Nephron (organoid): Measurements from ENCODE around the gene FBN1.

Source experiments
- H3K27ac Mint-ChIP-seq, 3 experiments: 2 replicates each; pipeline ENCODE4 v1.8.0; 2020; ENCODE audit warnings: mixed read lengths in 3 of 3, mild to moderate bottlenecking in 2 of 3, moderate library complexity in 1 of 3
- H3K27me3 Mint-ChIP-seq: 2 replicates; pipeline ENCODE4 v1.8.0; 2021; ENCODE audit warnings: low read depth, mild to moderate bottlenecking, moderate library complexity, mixed read lengths
- H3K36me3 Mint-ChIP-seq: 2 replicates; pipeline ENCODE4 v1.8.0; 2020; ENCODE audit warnings: low read depth, mixed read lengths
- H3K4me1 Mint-ChIP-seq: 2 replicates; pipeline ENCODE4 v1.8.0; 2020; ENCODE audit warnings: mixed read lengths
- H3K4me3 Mint-ChIP-seq, 3 experiments: 2 replicates each; pipeline ENCODE4 v1.8.0; 2020; ENCODE audit warnings: mild to moderate bottlenecking in 3 of 3, mixed read lengths in 3 of 3, moderate library complexity in 2 of 3
- H3K9me3 Mint-ChIP-seq: 2 replicates; pipeline ENCODE4 v1.8.0; 2020; ENCODE audit warnings: mixed read lengths
- CTCF ChIP-seq, 3 experiments: fragments of 200-600 bp; sonication (generic); IDR thresholded peaks; one replicate each; pipeline ENCODE4 v1.5.0; 2021; ENCODE audit warnings: antibody characterized with exemption in 3 of 3; ENCODE audit not compliant: unreplicated experiment in 3 of 3

The FBN1 gene

GRCh38 chr15:48437178-48437577 lies 208.3 kb downstream of the FBN1 start:
- Mint-ChIP-seq H3K4me1 (peaks cover 37% of the 10 kb centered on the region), H3K27me3 (no peaks in the 10 kb centered on the region), H3K4me3 (no peak overlapping the region), H3K27ac (peak overlapping the region in 2 of 3 experiments; percentile 22 to 97), H3K9me3 (no peaks in the 10 kb centered on the region), H3K36me3 (peaks cover 79% of the 10 kb centered on the region)
- no peak for TF ChIP-seq CTCF (IDR thresholded peaks at IDR 0.05; ENCODE audit: unreplicated experiment in 3 of 3)

GRCh38 chr15:48435321-48435720 lies 210.2 kb downstream of the FBN1 start:
- no peaks in the 10 kb centered on the region for H3K27me3 Mint-ChIP-seq
- no peak for TF ChIP-seq CTCF (IDR thresholded peaks at IDR 0.05; ENCODE audit: unreplicated experiment in 3 of 3)
- peak overlapping the region; percentile 64 to 97 (median 89) for H3K27ac Mint-ChIP-seq
- peaks cover 72% of the 10 kb centered on the region for H3K36me3 Mint-ChIP-seq
- H3K4me3 Mint-ChIP-seq, result no peak overlapping the region
- peaks cover 34% of the 10 kb centered on the region for H3K4me1 Mint-ChIP-seq
- no peaks in the 10 kb centered on the region for H3K9me3 Mint-ChIP-seq

- Mint-ChIP-seq H3K4me3 (no peak overlapping the region), H3K27ac (peak overlapping the region in 1 of 3 experiments; percentile 1), H3K9me3 (no peaks in the 10 kb centered on the region), H3K27me3 (no peaks in the 10 kb centered on the region), H3K36me3 (peaks cover 64% of the 10 kb centered on the region), H3K4me1 (peaks cover 17% of the 10 kb centered on the region)
- no peak for TF ChIP-seq CTCF (IDR thresholded peaks at IDR 0.05; ENCODE audit: unreplicated experiment in 3 of 3)
These were observed 212.2 kb downstream of the FBN1 start for GRCh38 chr15:48433226-48433886.

GRCh38 chr15:48432688-48433087 lies 212.8 kb downstream of the FBN1 start:
- peak overlapping the region in 1 of 3 experiments; percentile 9 for H3K27ac Mint-ChIP-seq
- TF ChIP-seq CTCF (IDR thresholded peaks at IDR 0.05; ENCODE audit: unreplicated experiment in 3 of 3), result no peak
- no peak overlapping the region for H3K4me3 Mint-ChIP-seq
- H3K36me3 Mint-ChIP-seq, result peaks cover 62% of the 10 kb centered on the region
- peaks cover 13% of the 10 kb centered on the region for H3K4me1 Mint-ChIP-seq
- H3K9me3 Mint-ChIP-seq, result no peaks in the 10 kb centered on the region
- no peaks in the 10 kb centered on the region for H3K27me3 Mint-ChIP-seq

- Mint-ChIP-seq H3K27me3 (no peaks in the 10 kb centered on the region), H3K4me1 (peaks cover 22% of the 10 kb centered on the region), H3K36me3 (peaks cover 65% of the 10 kb centered on the region), H3K4me3 (no peak overlapping the region), H3K27ac (peak overlapping the region in 1 of 3 experiments; percentile 31), H3K9me3 (no peaks in the 10 kb centered on the region)
- TF ChIP-seq CTCF (IDR thresholded peaks at IDR 0.05; ENCODE audit: unreplicated experiment in 3 of 3), result no peak
These were observed 217.5 kb downstream of the FBN1 start for GRCh38 chr15:48427960-48428547.

GRCh38 chr15:48427479-48427878 lies 218.0 kb downstream of the FBN1 start:
- Mint-ChIP-seq H3K27ac (peak overlapping the region in 1 of 3 experiments; percentile 31), H3K4me3 (no peak overlapping the region), H3K4me1 (peaks cover 24% of the 10 kb centered on the region)

More at GRCh38 chr15:48427479-48427878, 218.0 kb downstream of the FBN1 start:
- no peaks in the 10 kb centered on the region for H3K27me3 Mint-ChIP-seq
- peaks cover 63% of the 10 kb centered on the region for H3K36me3 Mint-ChIP-seq
- no peaks in the 10 kb centered on the region for H3K9me3 Mint-ChIP-seq
- TF ChIP-seq CTCF (IDR thresholded peaks at IDR 0.05; ENCODE audit: unreplicated experiment in 3 of 3), result no peak
